ENCODE results near the gene LGALS12. TPM values are rescaled to one million over a fixed set of nuclear protein-coding genes. Genes with fewer than 3 reads are reported as not detected.
A peak's percentile ranks its signal among the peaks of the same experiment; 100 is the strongest.

Gene LGALS12, protein sequence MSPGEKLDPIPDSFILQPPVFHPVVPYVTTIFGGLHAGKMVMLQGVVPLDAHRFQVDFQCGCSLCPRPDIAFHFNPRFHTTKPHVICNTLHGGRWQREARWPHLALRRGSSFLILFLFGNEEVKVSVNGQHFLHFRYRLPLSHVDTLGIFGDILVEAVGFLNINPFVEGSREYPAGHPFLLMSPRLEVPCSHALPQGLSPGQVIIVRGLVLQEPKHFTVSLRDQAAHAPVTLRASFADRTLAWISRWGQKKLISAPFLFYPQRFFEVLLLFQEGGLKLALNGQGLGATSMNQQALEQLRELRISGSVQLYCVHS
- total RNA-seq (2014; rRNA removed) (0.07 TPM in 1 of 2 replicates, not detected in the other), Bru-seq, nascent RNA (percentile 7 among the genes with signal in this experiment), BruChase-seq, experiment 1, labeled RNA remaining after a 6-hour chase (not detected), BruChase-seq, experiment 2, labeled RNA remaining after a 2-hour chase (not detected)
- long read RNA-seq, result 0 reads

DNA sequence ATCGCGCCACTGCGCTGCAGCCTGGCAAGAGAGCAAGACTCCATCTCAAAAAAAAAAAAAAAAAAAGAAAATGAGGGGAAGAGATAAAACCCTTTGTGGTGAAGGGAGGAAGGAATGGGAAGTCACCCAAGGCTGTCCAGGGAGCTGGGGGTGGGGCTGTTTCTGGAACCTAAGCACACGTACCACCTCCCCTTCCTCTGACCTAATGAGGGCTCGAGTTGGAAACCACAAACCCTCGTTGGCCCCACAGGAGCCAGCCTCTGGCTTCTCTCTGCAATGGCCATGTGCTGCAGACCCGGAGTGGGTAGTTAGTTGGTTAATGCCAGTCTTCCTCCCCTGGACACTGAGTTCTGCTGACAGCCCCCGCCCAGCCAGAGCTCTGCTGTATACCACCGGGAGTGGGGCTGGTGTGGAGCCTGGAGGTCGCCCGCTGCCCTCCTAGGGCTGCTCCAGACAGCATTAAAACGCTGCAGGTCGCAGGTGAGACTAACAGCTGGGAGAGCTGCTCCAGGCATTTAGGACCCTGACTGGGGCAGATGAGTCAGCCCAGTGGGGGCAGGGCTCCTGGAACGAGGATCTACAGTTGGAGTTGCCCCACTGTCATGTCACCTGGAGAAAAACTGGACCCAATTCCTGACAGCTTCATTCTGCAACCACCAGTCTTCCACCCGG is at the start of gene LGALS12:
TSS of gene LGALS12 (plus strand) at position 228 of the 672 bp plus-strand sequence. CDS start at position 603, 375 bp downstream.
- no TSS peak for BruUV-seq (replicated peaks)
- ChIA-PET CTCF (no interaction called here), POLR2A (ENCODE audit: unreplicated experiment) (no interaction called here)
- Histone ChIP-seq H3K4me1 (ENCODE audit: insufficient read depth, low read length) (no peaks in the 10 kb centered on the region), H3K4me3 (ENCODE audit: low read length) (no peak within 1 kb of the TSS), H3K9ac (ENCODE audit: low read length) (no peak within 1 kb of the TSS), H3K4me2 (ENCODE audit: low read length) (no peak within 1 kb of the TSS), H3F3A (ENCODE audit: low read length, unreplicated experiment) (no peaks in the 10 kb centered on the region), H3K79me2 (ENCODE audit: low read length) (no peaks in the 10 kb centered on the region), H3K9me3 (ENCODE audit: low read length) (no peaks in the 10 kb centered on the region), H3K9me2 (replicated peaks; ENCODE audit: low read length) (no peaks in the 10 kb centered on the region), H3K27ac (ENCODE audit: low read length) (no peak within 1 kb of the TSS), H3K36me3 (ENCODE audit: low read depth, low read length) (no peaks in the 10 kb centered on the region), H2AFZ (ENCODE audit: low read length) (no peak within 1 kb of the TSS), H4K20me1 (ENCODE audit: low read length) (no peaks in the 10 kb centered on the region), H3K27me3 (ENCODE audit: low read length) (no peaks in the 10 kb centered on the region)
- intact Hi-C loops (cut with micrococcal nuclease), result no loop called here
- no peak for TF ChIP-seq EZH2phosphoT487 (IDR thresholded peaks at IDR 0.05; ENCODE audit: borderline replicate concordance, low read length)
- TF ChIP-seq, protein P1, sequence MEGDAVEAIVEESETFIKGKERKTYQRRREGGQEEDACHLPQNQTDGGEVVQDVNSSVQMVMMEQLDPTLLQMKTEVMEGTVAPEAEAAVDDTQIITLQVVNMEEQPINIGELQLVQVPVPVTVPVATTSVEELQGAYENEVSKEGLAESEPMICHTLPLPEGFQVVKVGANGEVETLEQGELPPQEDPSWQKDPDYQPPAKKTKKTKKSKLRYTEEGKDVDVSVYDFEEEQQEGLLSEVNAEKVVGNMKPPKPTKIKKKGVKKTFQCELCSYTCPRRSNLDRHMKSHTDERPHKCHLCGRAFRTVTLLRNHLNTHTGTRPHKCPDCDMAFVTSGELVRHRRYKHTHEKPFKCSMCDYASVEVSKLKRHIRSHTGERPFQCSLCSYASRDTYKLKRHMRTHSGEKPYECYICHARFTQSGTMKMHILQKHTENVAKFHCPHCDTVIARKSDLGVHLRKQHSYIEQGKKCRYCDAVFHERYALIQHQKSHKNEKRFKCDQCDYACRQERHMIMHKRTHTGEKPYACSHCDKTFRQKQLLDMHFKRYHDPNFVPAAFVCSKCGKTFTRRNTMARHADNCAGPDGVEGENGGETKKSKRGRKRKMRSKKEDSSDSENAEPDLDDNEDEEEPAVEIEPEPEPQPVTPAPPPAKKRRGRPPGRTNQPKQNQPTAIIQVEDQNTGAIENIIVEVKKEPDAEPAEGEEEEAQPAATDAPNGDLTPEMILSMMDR (conservative IDR thresholded peaks at IDR 0.05; ENCODE audit: low read depth, low read length), result no peak
- no peak for TF ChIP-seq EZH2 (IDR thresholded peaks at IDR 0.05; ENCODE audit: low read length, unreplicated experiment)
- DNase-seq, result no peak
- no peak for ATAC-seq

DNA sequence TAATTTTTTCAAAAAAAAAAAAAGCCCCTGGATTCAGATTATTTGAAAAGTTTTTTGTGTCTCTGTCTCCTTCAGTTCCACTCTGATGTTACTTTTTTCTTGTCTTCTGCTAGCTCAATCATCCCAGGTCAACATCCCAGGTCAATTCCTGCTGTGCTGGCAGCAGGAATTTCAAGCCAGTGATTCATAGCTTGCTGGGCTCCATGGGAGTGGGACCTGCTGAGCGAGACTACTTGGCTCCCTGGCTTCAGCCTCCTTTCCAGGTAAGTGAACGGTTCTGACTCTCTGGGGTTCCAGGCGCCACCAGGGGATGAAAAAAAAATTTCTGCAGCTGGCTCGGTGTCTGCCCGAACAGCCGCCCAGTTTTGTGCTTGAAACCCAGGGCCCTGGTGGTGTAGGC is 46.3 kb upstream of the LGALS12 start:
- Histone ChIP-seq H3K79me2 (ENCODE audit: low read length) (no peaks in the 10 kb centered on the region), H3K4me3 (ENCODE audit: low read length) (no peak overlapping the region), H3K9me2 (replicated peaks; ENCODE audit: low read length) (no peaks in the 10 kb centered on the region), H3K36me3 (ENCODE audit: low read depth, low read length) (no peaks in the 10 kb centered on the region), H4K20me1 (ENCODE audit: low read length) (no peaks in the 10 kb centered on the region), H3K9ac (ENCODE audit: low read length) (no peak overlapping the region), H3K9me3 (ENCODE audit: low read length) (no peaks in the 10 kb centered on the region), H3K4me2 (ENCODE audit: low read length) (no peak overlapping the region), H3K4me1 (ENCODE audit: insufficient read depth, low read length) (no peaks in the 10 kb centered on the region), H3K27me3 (ENCODE audit: low read length) (peaks cover 52% of the 10 kb centered on the region), H2AFZ (ENCODE audit: low read length) (no peak overlapping the region), H3F3A (ENCODE audit: low read length, unreplicated experiment) (no peaks in the 10 kb centered on the region), H3K27ac (ENCODE audit: low read length) (no peak overlapping the region)
- intact Hi-C loops (cut with micrococcal nuclease), result no loop called here
- POLR2A ChIA-PET (ENCODE audit: unreplicated experiment), result no interaction called here
- no peak for TF ChIP-seq EZH2 (IDR thresholded peaks at IDR 0.05; ENCODE audit: low read length, unreplicated experiment)
- TF ChIP-seq, protein P1 (conservative IDR thresholded peaks at IDR 0.05; ENCODE audit: low read depth, low read length), result no peak
- no peak for TF ChIP-seq EZH2phosphoT487 (IDR thresholded peaks at IDR 0.05; ENCODE audit: borderline replicate concordance, low read length)
- CTCF ChIA-PET, result no interaction called here
- peak; percentile 52 for DNase-seq
- no peak for ATAC-seq
- no TSS peak for BruUV-seq (replicated peaks)

DNA sequence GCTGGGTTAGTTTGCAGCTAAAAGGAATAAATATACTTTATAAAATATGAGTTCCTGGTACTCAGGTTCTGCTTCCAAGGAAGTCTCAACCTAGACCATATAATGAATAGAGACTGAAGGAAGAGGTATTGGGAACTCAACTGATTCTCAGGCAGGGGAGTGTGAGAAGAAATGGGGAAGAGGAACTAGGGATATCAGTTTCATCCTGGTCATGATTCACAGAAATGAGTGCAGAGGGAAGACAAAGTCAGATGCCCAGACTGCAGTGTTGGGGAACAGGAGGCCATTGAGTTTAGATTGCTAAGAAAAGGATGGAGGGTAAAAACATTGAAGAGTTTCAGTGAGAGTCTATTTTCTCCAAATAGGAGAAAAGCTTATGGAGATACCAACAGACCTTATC is 43.7 kb upstream of the LGALS12 start:
- Histone ChIP-seq H3K79me2 (ENCODE audit: low read length) (no peaks in the 10 kb centered on the region), H3K9me2 (replicated peaks; ENCODE audit: low read length) (no peaks in the 10 kb centered on the region), H3K27me3 (ENCODE audit: low read length) (peaks cover 65% of the 10 kb centered on the region), H3K9me3 (ENCODE audit: low read length) (no peaks in the 10 kb centered on the region), H3K4me1 (ENCODE audit: insufficient read depth, low read length) (no peaks in the 10 kb centered on the region), H3K4me2 (ENCODE audit: low read length) (no peak overlapping the region), H3K4me3 (ENCODE audit: low read length) (no peak overlapping the region), H2AFZ (ENCODE audit: low read length) (no peak overlapping the region), H3K27ac (ENCODE audit: low read length) (no peak overlapping the region), H3K9ac (ENCODE audit: low read length) (no peak overlapping the region), H3F3A (ENCODE audit: low read length, unreplicated experiment) (no peaks in the 10 kb centered on the region), H3K36me3 (ENCODE audit: low read depth, low read length) (no peaks in the 10 kb centered on the region), H4K20me1 (ENCODE audit: low read length) (no peaks in the 10 kb centered on the region)
- intact Hi-C loops (cut with micrococcal nuclease), result no loop called here
- BruUV-seq (replicated peaks), result no TSS peak
- ATAC-seq (no peak), DNase-seq (no peak)
- POLR2A ChIA-PET (ENCODE audit: unreplicated experiment), result no interaction called here
- CTCF ChIA-PET, result no interaction called here
- TF ChIP-seq, protein P1 (conservative IDR thresholded peaks at IDR 0.05; ENCODE audit: low read depth, low read length), result no peak
- no peak for TF ChIP-seq EZH2phosphoT487 (IDR thresholded peaks at IDR 0.05; ENCODE audit: borderline replicate concordance, low read length)
- no peak for TF ChIP-seq EZH2 (IDR thresholded peaks at IDR 0.05; ENCODE audit: low read length, unreplicated experiment)
